Heart left ventricle (tissue), 16 donors: ENCODE data around the gene TRMT44. TPM values are rescaled to one million over a fixed set of nuclear protein-coding genes. Genes with fewer than 3 reads are reported as not detected.

ENCODE experiments used
- ATAC-seq, 4 donors: fragments of 200-7000 bp; cut with Tn5 transposase; one replicate each; pipeline ENCODE4 v1.9.1; 2020 to 2022; ENCODE audit warnings: moderate library complexity in 4 of 4, mild to moderate bottlenecking in 3 of 4, moderate number of reproducible peaks in 1 of 4
- DNase-seq, 5 donors: peaks; one replicate each; pipeline ENCODE4 v3.0.0-alpha.2; 2020
- H3K27ac ChIP-seq, 12 donors: fragments of 200-600 bp; sonication (generic) in 4 of 12; one replicate each; pipeline versions ENCODE4 v1.5.0 to v1.8.0; 2016 to 2022; ENCODE audit warnings: mild to moderate bottlenecking in 2 of 12
- H3K27me3 ChIP-seq, 9 donors: fragments of 200-600 bp; sonication (generic) in 2 of 9; one replicate each; pipeline versions ENCODE4 v1.5.1 to v1.8.0; 2016 to 2022; ENCODE audit warnings: mild to moderate bottlenecking in 3 of 9
- H3K36me3 ChIP-seq, 9 donors: fragments of 200-600 bp; sonication (generic) in 2 of 9; one replicate each; pipeline versions ENCODE4 v1.5.0 to v1.8.0; 2018 to 2022; ENCODE audit warnings: mild to moderate bottlenecking in 2 of 9
- H3K4me1 ChIP-seq, 12 donors: fragments of 200-600 bp; sonication (generic) in 4 of 12; one replicate each; pipeline versions ENCODE4 v1.5.0 to v1.8.0; 2016 to 2022; ENCODE audit warnings: mild to moderate bottlenecking in 3 of 12
- H3K4me3 ChIP-seq, 12 donors: fragments of 200-600 bp; sonication (generic) in 4 of 12; one replicate each; pipeline versions ENCODE4 v1.5.0 to v1.8.0; 2017 to 2022; ENCODE audit warnings: mild to moderate bottlenecking in 9 of 12, moderate library complexity in 4 of 12
- H3K9me3 ChIP-seq, 12 donors: fragments of 200-600 bp; sonication (generic) in 4 of 12; one replicate each; pipeline versions ENCODE4 v1.5.0 to v1.8.0; 2016 to 2022; ENCODE audit warnings: mild to moderate bottlenecking in 1 of 12
- POLR2A ChIP-seq, 2 donors: fragments of 450-650 bp; IDR thresholded peaks; one replicate each; pipeline ENCODE4 v1.6.1; 2017; ENCODE audit warnings: antibody characterized with exemption in 2 of 2, mild to moderate bottlenecking in 2 of 2, moderate library complexity in 2 of 2
- WGBS, 4 donors: extraction: QIAGEN DNeasy Blood & Tissue Kit in 2 of 4; methylation state at CpG; one replicate each; pipeline versions ENCODE4 v1.1.5 to v1.1.7; 2013 to 2018; 5-methylcytosine and 5-hydroxymethylcytosine counted together
- intact Hi-C, 10 donors: fragments of 100-400 bp; cut with DNase I; formaldehyde crosslinking; loops; one replicate each; pipeline versions ENCODE4 v1.11.1 to v1.14.2; 2022
- polyA plus RNA-seq, 2 donors: library from polyadenylated mRNA; stranded (reverse); fragments of 200-250 nt; gene quantifications; one replicate each; pipeline ENCODE4 v1.2.3, GENCODE V29; 2013
- total RNA-seq, 9 donors: library from RNA; depleted of rRNA in 2 of 9; stranded (reverse); fragments of >200 nt in 2 of 9; fragmentation: NEBNext Ultra II Directional in 3 of 9; extraction: Animal tissue kit (Norgen Biotek cat#: 25700) in 3 of 9; gene quantifications; one replicate each; pipeline versions ENCODE4 v1.1.0 to v1.2.4, GENCODE V29; 2016 to 2023
- TF ChIP-seq, protein P1 (sequence below), 12 donors: fragments of 200-600 bp; sonication (generic) in 4 of 12; IDR thresholded peaks; one replicate each; pipeline versions ENCODE4 v1.5.0 to v1.8.0; 2018 to 2022; ENCODE audit warnings: antibody characterized with exemption in 12 of 12, mild to moderate bottlenecking in 5 of 12
- donor health status: ischemic (EF 13 %, LVEDD 7.1; RV severe dilation, severe dysfunction).
- donor health status: healthy with polysubstance abuse.
- donor health status: DM: no; HTN: yes; CAD: no.
- donor health status: DM: no; HTN: no; CAD: no.
- donor health status: ischemic (EF 25% LVEDD 6.9; RV normal size, moderate dysfunction).
- donor health status: ischemic (EF 25% LVEDD 5.7; RV mildly dilated, moderate dysfunction).
- donor health status: healthy.
- donor health status: DM: yes; HTN: yes; CAD: no.
- donor health status: ischemic (EF 35%, LVEDD 5.7; RV mildly dilated, moderate dysfunction).
- donor health status: nonischemic (EF 11% LVEDD 7.7; RV severe dilation, severe dysfunction).
- donor health status: DM: yes; HTN: yes; CAD: no.
- donor health status: PGD.
- donor health status: ischemic (EF 29% LVEDD 5.4; RV normal size, mild dysfunction).
- donor health status: nonischemic (EF 23%, LVEDD 6.1; RV moderate dilation, normal function).

The TRMT44 gene
- total and polyA plus RNA-seq, 11 donors, result 6.1 to 11.7 (median 8.3) TPM

DNA sequence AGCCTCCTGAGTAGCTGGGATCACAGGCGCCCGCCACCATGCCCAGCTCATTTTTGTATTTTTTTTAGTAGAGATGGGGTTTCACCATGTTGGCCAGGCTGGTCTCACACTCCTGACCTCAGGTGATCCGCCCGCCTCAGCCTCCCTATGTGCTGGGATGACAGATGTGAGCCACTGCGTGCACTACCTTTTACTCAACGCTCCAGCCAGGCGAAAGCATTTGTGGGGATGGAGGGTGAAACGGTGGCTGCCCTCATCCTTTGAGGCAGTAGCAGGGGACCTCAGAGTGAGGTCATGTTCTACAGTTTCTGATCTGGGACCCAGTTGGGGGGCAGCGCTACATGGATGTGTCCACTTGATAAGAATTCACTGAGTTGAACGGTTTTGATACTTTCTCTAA lies 73.8 kb downstream of the TRMT44 start:
- Histone ChIP-seq H3K36me3 (no peaks in the 10 kb centered on the region), H3K27me3 (no peaks in the 10 kb centered on the region), H3K4me3 (no peak overlapping the region), H3K27ac (no peak overlapping the region), H3K9me3 (no peaks in the 10 kb centered on the region), H3K4me1 (no peaks in the 10 kb centered on the region)
- ATAC-seq (no peak), DNase-seq (peak in 1 of 5 donors; percentile 49)
- no peak for TF ChIP-seq POLR2A (IDR thresholded peaks at IDR 0.05)
- TF ChIP-seq, protein P1, sequence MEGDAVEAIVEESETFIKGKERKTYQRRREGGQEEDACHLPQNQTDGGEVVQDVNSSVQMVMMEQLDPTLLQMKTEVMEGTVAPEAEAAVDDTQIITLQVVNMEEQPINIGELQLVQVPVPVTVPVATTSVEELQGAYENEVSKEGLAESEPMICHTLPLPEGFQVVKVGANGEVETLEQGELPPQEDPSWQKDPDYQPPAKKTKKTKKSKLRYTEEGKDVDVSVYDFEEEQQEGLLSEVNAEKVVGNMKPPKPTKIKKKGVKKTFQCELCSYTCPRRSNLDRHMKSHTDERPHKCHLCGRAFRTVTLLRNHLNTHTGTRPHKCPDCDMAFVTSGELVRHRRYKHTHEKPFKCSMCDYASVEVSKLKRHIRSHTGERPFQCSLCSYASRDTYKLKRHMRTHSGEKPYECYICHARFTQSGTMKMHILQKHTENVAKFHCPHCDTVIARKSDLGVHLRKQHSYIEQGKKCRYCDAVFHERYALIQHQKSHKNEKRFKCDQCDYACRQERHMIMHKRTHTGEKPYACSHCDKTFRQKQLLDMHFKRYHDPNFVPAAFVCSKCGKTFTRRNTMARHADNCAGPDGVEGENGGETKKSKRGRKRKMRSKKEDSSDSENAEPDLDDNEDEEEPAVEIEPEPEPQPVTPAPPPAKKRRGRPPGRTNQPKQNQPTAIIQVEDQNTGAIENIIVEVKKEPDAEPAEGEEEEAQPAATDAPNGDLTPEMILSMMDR (IDR thresholded peaks at IDR 0.05), result no peak
- intact Hi-C loops, result no loop called here
- 85 to 90% (median 87%) methylated on average over 10 of the region's 10 CpGs for WGBS, 4 donors

- H3K27ac ChIP-seq, result no peak overlapping the region
- DNase-seq (peak in 1 of 5 donors; percentile 54), ATAC-seq (no peak)
- no peaks in the 10 kb centered on the region for H3K27me3 ChIP-seq
- TF ChIP-seq POLR2A (IDR thresholded peaks at IDR 0.05), result no peak
- TF ChIP-seq, protein P1 (IDR thresholded peaks at IDR 0.05), result no peak
- no peaks in the 10 kb centered on the region for H3K36me3 ChIP-seq
- H3K4me3 ChIP-seq, result no peak overlapping the region
- 68 to 75% (median 71%) methylated on average over 15 to 18 of the region's 18 CpGs for WGBS, 4 donors
- intact Hi-C loops, result no loop called here
- H3K4me1 ChIP-seq, result no peaks in the 10 kb centered on the region
- H3K9me3 ChIP-seq, result peaks cover 0 to 6% (median 3%) of the 10 kb centered on the region in 12 donors
Measured at GRCh38 chr4:8515316-8516060, 74.9 kb downstream of the TRMT44 start.

DNA sequence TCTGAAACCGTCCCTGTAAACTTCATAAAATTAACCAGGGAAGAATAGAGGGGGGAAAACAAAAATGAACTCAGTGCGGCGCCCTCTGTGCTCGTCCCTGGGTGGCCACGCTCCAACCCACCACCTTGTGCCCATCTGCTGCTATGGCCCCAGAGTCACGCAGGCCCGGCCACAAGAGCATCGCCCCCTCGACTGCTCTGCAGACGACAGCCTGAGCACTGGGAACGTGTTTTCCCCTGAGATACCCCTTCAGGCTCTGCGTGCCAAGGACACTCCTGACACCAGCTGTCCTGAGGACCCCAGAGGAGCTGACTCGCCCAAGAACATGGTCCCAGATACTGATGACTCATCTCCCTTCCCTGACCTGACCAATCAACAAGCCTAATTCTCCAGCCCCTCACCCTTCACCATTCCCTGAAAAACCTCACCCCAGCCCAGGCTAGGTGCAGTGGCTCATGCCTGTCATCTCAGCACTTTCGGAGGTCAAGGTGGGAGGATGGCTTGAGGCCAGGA lies 75.5 kb downstream of the TRMT44 start:
- no peak for TF ChIP-seq POLR2A (IDR thresholded peaks at IDR 0.05)
- TF ChIP-seq, protein P1 (IDR thresholded peaks at IDR 0.05), result no peak
- Histone ChIP-seq H3K4me3 (no peak overlapping the region), H3K27ac (no peak overlapping the region), H3K4me1 (no peaks in the 10 kb centered on the region), H3K27me3 (no peaks in the 10 kb centered on the region), H3K36me3 (no peaks in the 10 kb centered on the region), H3K9me3 (peaks cover 0 to 12% (median 9%) of the 10 kb centered on the region in 12 donors)
- WGBS, 4 donors, result 70 to 83% (median 77%) methylated on average over 9 to 14 of the region's 14 CpGs
- DNase-seq, result peak in 1 of 5 donors; percentile 23
- intact Hi-C loops, result no loop called here
- ATAC-seq, result no peak

DNA sequence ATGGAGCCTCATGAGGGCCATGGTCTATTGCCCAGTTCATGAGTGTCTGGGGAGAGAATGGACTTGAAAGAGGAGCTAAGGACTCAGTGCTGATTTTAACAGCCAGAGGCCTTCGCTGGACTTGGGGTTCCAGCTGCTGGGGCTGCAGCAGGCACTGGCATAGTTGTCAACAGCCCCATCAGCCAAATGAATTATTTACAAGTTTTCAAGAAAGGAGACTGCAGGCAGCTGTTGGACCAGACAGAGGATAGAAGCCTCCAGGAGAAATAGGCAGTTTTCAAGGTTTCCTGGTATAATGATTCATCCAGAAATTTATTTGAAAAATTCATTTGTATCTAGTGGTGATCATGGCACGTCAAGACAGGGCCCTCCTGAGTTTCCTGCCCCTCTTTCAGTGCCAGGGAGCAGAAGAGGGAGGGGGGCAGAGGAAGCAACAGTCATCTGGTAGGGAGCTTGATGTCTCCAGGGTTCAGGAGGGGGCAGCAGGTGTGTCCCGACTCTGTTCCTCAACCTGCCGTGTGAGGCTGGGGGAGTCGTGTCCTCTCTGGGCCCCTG lies 76.5 kb downstream of the TRMT44 start:
- Histone ChIP-seq H3K9me3 (peaks cover 0 to 22% (median 14%) of the 10 kb centered on the region in 12 donors), H3K36me3 (no peaks in the 10 kb centered on the region), H3K4me3 (no peak overlapping the region), H3K4me1 (no peaks in the 10 kb centered on the region), H3K27me3 (no peaks in the 10 kb centered on the region), H3K27ac (no peak overlapping the region)
- 49 to 68% (median 59%) methylated on average over 4 to 5 of the region's 5 CpGs for WGBS, 4 donors
- intact Hi-C loops, result no loop called here
- DNase-seq (peak in 1 of 5 donors; percentile 30), ATAC-seq (no peak)
- TF ChIP-seq, protein P1 (IDR thresholded peaks at IDR 0.05), result no peak
- no peak for TF ChIP-seq POLR2A (IDR thresholded peaks at IDR 0.05)
